Vagina (tissue), 2 donors: ENCODE measurements around the gene CGNL1.

Experiments
- POLR2A ChIP-seq, 2 donors: fragments of 450-650 bp; IDR thresholded peaks; one replicate each; pipeline ENCODE4 v1.6.1; 2017; ENCODE audit warnings: antibody characterized with exemption in 2 of 2, mild to moderate bottlenecking in 2 of 2, moderate library complexity in 2 of 2
- POLR2AphosphoS5 ChIP-seq, 2 donors: sonication (generic); formaldehyde crosslinking; IDR thresholded peaks; one replicate each; pipeline ENCODE4 v1.9.0; 2017; ENCODE audit warnings: antibody characterized with exemption in 2 of 2, mild to moderate bottlenecking in 2 of 2, low read depth in 1 of 2; ENCODE audit not compliant: insufficient read depth in 1 of 2
- TF ChIP-seq, protein P1 (sequence below), 3 experiments: fragments of 450-650 bp in 2 of 3; fragments of 200-600 bp in 1 of 3; sonication (generic) in 1 of 3; IDR thresholded peaks; one replicate each; pipeline ENCODE4 v1.5.1; 2017 to 2019; ENCODE audit warnings: antibody characterized with exemption in 3 of 3, mild to moderate bottlenecking in 2 of 3, moderate library complexity in 2 of 3

- TF ChIP-seq, protein P1, sequence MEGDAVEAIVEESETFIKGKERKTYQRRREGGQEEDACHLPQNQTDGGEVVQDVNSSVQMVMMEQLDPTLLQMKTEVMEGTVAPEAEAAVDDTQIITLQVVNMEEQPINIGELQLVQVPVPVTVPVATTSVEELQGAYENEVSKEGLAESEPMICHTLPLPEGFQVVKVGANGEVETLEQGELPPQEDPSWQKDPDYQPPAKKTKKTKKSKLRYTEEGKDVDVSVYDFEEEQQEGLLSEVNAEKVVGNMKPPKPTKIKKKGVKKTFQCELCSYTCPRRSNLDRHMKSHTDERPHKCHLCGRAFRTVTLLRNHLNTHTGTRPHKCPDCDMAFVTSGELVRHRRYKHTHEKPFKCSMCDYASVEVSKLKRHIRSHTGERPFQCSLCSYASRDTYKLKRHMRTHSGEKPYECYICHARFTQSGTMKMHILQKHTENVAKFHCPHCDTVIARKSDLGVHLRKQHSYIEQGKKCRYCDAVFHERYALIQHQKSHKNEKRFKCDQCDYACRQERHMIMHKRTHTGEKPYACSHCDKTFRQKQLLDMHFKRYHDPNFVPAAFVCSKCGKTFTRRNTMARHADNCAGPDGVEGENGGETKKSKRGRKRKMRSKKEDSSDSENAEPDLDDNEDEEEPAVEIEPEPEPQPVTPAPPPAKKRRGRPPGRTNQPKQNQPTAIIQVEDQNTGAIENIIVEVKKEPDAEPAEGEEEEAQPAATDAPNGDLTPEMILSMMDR (IDR thresholded peaks at IDR 0.05) = no peak
- TF ChIP-seq POLR2A (IDR thresholded peaks at IDR 0.05) (no peak), POLR2AphosphoS5 (IDR thresholded peaks at IDR 0.05; ENCODE audit: insufficient read depth in 1 of 2, low read depth in 1 of 2) (no peak)
Measured at GRCh38 chr15:57384024-57384423, 7.7 kb downstream of the CGNL1 start.
